OCI-LY7 (cell line): Measurements from ENCODE around the gene SOX8. TPM values are rescaled to one million over a fixed set of nuclear protein-coding genes. Genes with fewer than 3 reads are reported as not detected.

ENCODE experiments used
- BruUV-seq: library from RNA; stranded (reverse); fragments of 400-500 nt; replicated peaks from 2 replicates; lab custom pipeline; 2021; lab: Mats Ljungman, UMichigan
- CTCF ChIA-PET: fragments of 300-600 bp; sonication (Branson Sonifier 250); formaldehyde crosslinking; loops from one replicate; lab custom pipeline; 2022; ENCODE audit warnings: antibody characterized with exemption; ENCODE audit not compliant: unreplicated experiment; lab: Charles Lee
- POLR2A ChIA-PET: fragments of 300-600 bp; sonication (Branson Sonifier 250); formaldehyde crosslinking; loops from one replicate; lab custom pipeline; 2022; ENCODE audit warnings: antibody characterized with exemption; lab: Charles Lee
- DNase-seq: peaks from one replicate; pipeline ENCODE4 v3.0.0-alpha.2; 2015; ENCODE audit warnings: low spot score
- H2AFZ ChIP-seq: fragments of 200-600 bp; sonication (generic), shearing (Covaris generic); 2 replicates; pipeline ENCODE4 v1.6.1; 2014; ENCODE audit warnings: mild to moderate bottlenecking, antibody characterized with exemption, low read length, moderate library complexity
- H3K27ac ChIP-seq: fragments of 200-600 bp; sonication (generic); 2 replicates; pipeline ENCODE4 v1.5.1; 2014; ENCODE audit warnings: mixed run types, low read depth, mild to moderate bottlenecking, moderate library complexity, low read length, inconsistent platforms; ENCODE audit not compliant: poor library complexity, severe bottlenecking
- H3K36me3 ChIP-seq: fragments of 200-600 bp; sonication (generic); 2 replicates; pipeline ENCODE4 v1.6.1; 2014; ENCODE audit warnings: mild to moderate bottlenecking, antibody characterized with exemption, low read length, moderate library complexity, mixed read lengths; ENCODE audit not compliant: insufficient read depth
- H3K4me1 ChIP-seq: fragments of 200-600 bp; sonication (generic); 2 replicates; pipeline ENCODE4 v1.5.1; 2014; ENCODE audit warnings: mild to moderate bottlenecking, low read length; ENCODE audit not compliant: insufficient read depth, poor library complexity, severe bottlenecking
- H3K4me2 ChIP-seq: fragments of 200-600 bp; sonication (generic); 2 replicates; pipeline ENCODE4 v1.6.1; 2014; ENCODE audit warnings: mild to moderate bottlenecking, low read length
- H3K4me3 ChIP-seq: fragments of 200-600 bp; sonication (generic); 2 replicates; pipeline ENCODE4 v1.5.1; 2014; ENCODE audit warnings: mild to moderate bottlenecking, low read depth, low read length; ENCODE audit not compliant: poor library complexity, severe bottlenecking
- H3K79me2 ChIP-seq: fragments of 200-600 bp; sonication (generic); 2 replicates; pipeline ENCODE4 v1.6.1; 2016; ENCODE audit warnings: low read depth, mild to moderate bottlenecking, low read length, moderate library complexity, mixed read lengths; ENCODE audit not compliant: insufficient read depth
- H3K9me2 ChIP-seq: fragments of 200-600 bp; sonication (generic); 2 replicates; pipeline ENCODE4 v1.6.1; 2016; ENCODE audit warnings: mild to moderate bottlenecking, low read length, mixed read lengths; ENCODE audit not compliant: insufficient read depth
- H3K9me3 ChIP-seq: fragments of 200-600 bp; sonication (generic); 2 replicates; pipeline ENCODE4 v1.6.1; 2014; ENCODE audit warnings: mild to moderate bottlenecking, mixed run types, low read length, mixed read lengths
- H4K20me1 ChIP-seq: fragments of 200-600 bp; sonication (generic); 2 replicates; pipeline ENCODE4 v1.6.1; 2014; ENCODE audit warnings: mild to moderate bottlenecking, antibody characterized with exemption, low read length, moderate library complexity, mixed read lengths; ENCODE audit not compliant: insufficient read depth
- CTCF ChIP-seq: fragments of 200-600 bp; sonication (generic); conservative IDR thresholded peaks from 2 replicates; pipeline ENCODE4 v1.5.1; 2014; ENCODE audit warnings: mild to moderate bottlenecking, antibody characterized with exemption, low read length, moderate library complexity, mixed read lengths
- EZH2phosphoT487 ChIP-seq: fragments of 200-600 bp; sonication (generic); IDR thresholded peaks from 2 replicates; pipeline ENCODE4 v1.6.1; 2018; ENCODE audit warnings: low read depth, borderline replicate concordance, mild to moderate bottlenecking, mixed run types, antibody characterized with exemption, low read length, moderate library complexity, mixed read lengths
- intact Hi-C: fragments of 100-400 bp; cut with micrococcal nuclease; formaldehyde crosslinking; loops from one replicate; pipeline ENCODE4 v1.10.0; 2022; ENCODE audit not compliant: unreplicated experiment
- total RNA-seq, 2 experiments: library from RNA; depleted of rRNA in 1 of 2; stranded (reverse); fragments of >200 nt in 1 of 2; shearing (Covaris generic) in 1 of 2; gene quantifications; 2 replicates each; pipeline ENCODE4 v1.2.3, GENCODE V29; 2014 to 2022

The SOX8 gene
- total RNA-seq, 2 experiments from 2014 or later, result 0.85 to 2.4 TPM

GRCh38 chr16:984121-984694 is 2.6 kb downstream of the SOX8 start:
- Histone ChIP-seq H3K4me1 (no peaks in the 10 kb centered on the region), H2AFZ (no peak overlapping the region), H3K9me3 (no peaks in the 10 kb centered on the region), H3K27ac (no peak overlapping the region), H3K4me3 (no peak overlapping the region), H3K36me3 (no peaks in the 10 kb centered on the region), H3K9me2 (no peaks in the 10 kb centered on the region), H3K79me2 (no peaks in the 10 kb centered on the region), H4K20me1 (no peaks in the 10 kb centered on the region), H3K4me2 (no peak overlapping the region)
- ChIA-PET CTCF (interaction anchor here (0.6 to 0.7 kb wide), 2 partner anchors 40 to 44 kb away, joined by 3 to 5 read pairs; no protein-coding TSS in a partner anchor), POLR2A (no interaction called here)
- no TSS peak for BruUV-seq
- intact Hi-C loops, result no loop called here
- TF ChIP-seq CTCF (no peak), EZH2phosphoT487 (no peak)
- DNase-seq, result no peak

- H3K4me3 ChIP-seq, result no peak overlapping the region
- H4K20me1 ChIP-seq, result no peaks in the 10 kb centered on the region
- no peaks in the 10 kb centered on the region for H3K79me2 ChIP-seq
- H3K36me3 ChIP-seq, result no peaks in the 10 kb centered on the region
- no peaks in the 10 kb centered on the region for H3K9me3 ChIP-seq
- BruUV-seq, result no TSS peak
- intact Hi-C loops, result no loop called here
- CTCF ChIA-PET, result interaction anchor here (0.7 kb wide), 1 partner anchor 43 kb away, joined by 5 read pairs; no protein-coding TSS in a partner anchor
- no peaks in the 10 kb centered on the region for H3K9me2 ChIP-seq
- no peak overlapping the region for H3K4me2 ChIP-seq
- TF ChIP-seq CTCF, result no peak
- no peak for DNase-seq
- H3K4me1 ChIP-seq, result no peaks in the 10 kb centered on the region
- POLR2A ChIA-PET, result no interaction called here
- no peak overlapping the region for H3K27ac ChIP-seq
- no peak overlapping the region for H2AFZ ChIP-seq
Observed at GRCh38 chr16:984736-985636, 3.4 kb downstream of the SOX8 start.
